ENCODE results near the gene AMIGO3.

Gene AMIGO3

GRCh38 chr3:49738067-49738713, 18.7 kb upstream of the AMIGO3 start:
- no peak overlapping the region for H3K4me3 ChIP-seq (replicated peaks in 1 of 2; ENCODE audit: low read depth in 2 of 2, low read length in 2 of 2)
- TF ChIP-seq CTCF (IDR thresholded peaks at IDR 0.05; ENCODE audit: low read depth, low read length) = no peak
- DNase-seq (ENCODE audit: low read depth in 2 of 2) = no peak

GRCh38 chr3:49734752-49735151, 15.3 kb upstream of the AMIGO3 start:
- no peak overlapping the region for H3K4me3 ChIP-seq (replicated peaks in 1 of 2; ENCODE audit: low read depth in 2 of 2, low read length in 2 of 2)
- DNase-seq (ENCODE audit: low read depth in 2 of 2) = no peak
- no peak for TF ChIP-seq CTCF (IDR thresholded peaks at IDR 0.05; ENCODE audit: low read depth, low read length)

- no peak for TF ChIP-seq CTCF (IDR thresholded peaks at IDR 0.05; ENCODE audit: low read depth, low read length)
- peak in 1 of 2 donors; percentile 25 for DNase-seq (ENCODE audit: low read depth in 2 of 2)
- no peak overlapping the region for H3K4me3 ChIP-seq (replicated peaks in 1 of 2; ENCODE audit: low read depth in 2 of 2, low read length in 2 of 2)
These were observed 14.1 kb upstream of the AMIGO3 start for GRCh38 chr3:49733551-49733950.

GRCh38 chr3:49732597-49732996, 13.1 kb upstream of the AMIGO3 start:
- TF ChIP-seq CTCF (IDR thresholded peaks at IDR 0.05; ENCODE audit: low read depth, low read length) = no peak
- no peak overlapping the region for H3K4me3 ChIP-seq (replicated peaks in 1 of 2; ENCODE audit: low read depth in 2 of 2, low read length in 2 of 2)
- no peak for DNase-seq (ENCODE audit: low read depth in 2 of 2)

- no peak for TF ChIP-seq CTCF (IDR thresholded peaks at IDR 0.05; ENCODE audit: low read depth, low read length)
- H3K4me3 ChIP-seq (replicated peaks in 1 of 2; ENCODE audit: low read depth in 2 of 2, low read length in 2 of 2) = no peak overlapping the region
- no peak for DNase-seq (ENCODE audit: low read depth in 2 of 2)
These were observed 10.6 kb upstream of the AMIGO3 start for GRCh38 chr3:49729966-49730609.

- TF ChIP-seq CTCF (IDR thresholded peaks at IDR 0.05; ENCODE audit: low read depth, low read length) = no peak
- no peak for DNase-seq (ENCODE audit: low read depth in 2 of 2)
- no peak overlapping the region for H3K4me3 ChIP-seq (replicated peaks in 1 of 2; ENCODE audit: low read depth in 2 of 2, low read length in 2 of 2)
These were observed 8.5 kb upstream of the AMIGO3 start for GRCh38 chr3:49727924-49728361.
